MM.1S (cell line): ENCODE data around the gene KIAA1217.

Experiments
- DNase-seq: peaks from one replicate; pipeline ENCODE4 v3.0.0-alpha.2; 2015
- H2AFZ ChIP-seq: fragments of 300-600 bp; sonication (generic); 2 replicates; pipeline ENCODE4 v1.6.0; 2016; ENCODE audit warnings: antibody characterized with exemption, low read length
- H3F3A ChIP-seq: fragments of 300-600 bp; sonication (generic); 2 replicates; pipeline ENCODE4 v1.6.1; 2016; ENCODE audit warnings: mild to moderate bottlenecking, antibody characterized with exemption, low read length, moderate library complexity, mixed read lengths; ENCODE audit not compliant: insufficient read depth
- H3K27ac ChIP-seq: fragments of 300-600 bp; sonication (generic); 2 replicates; pipeline ENCODE4 v1.5.1; 2016; ENCODE audit warnings: mild to moderate bottlenecking, low read length
- H3K27me3 ChIP-seq: fragments of 300-600 bp; sonication (generic); replicated peaks from 2 replicates; pipeline ENCODE4 v1.6.0; 2016; ENCODE audit warnings: low read length; ENCODE audit not compliant: insufficient read depth
- H3K36me3 ChIP-seq: fragments of 300-600 bp; sonication (generic); replicated peaks from 2 replicates; pipeline ENCODE4 v1.6.1; 2016; ENCODE audit warnings: mild to moderate bottlenecking, low read length, mixed read lengths; ENCODE audit not compliant: insufficient read depth
- H3K4me1 ChIP-seq: fragments of 300-600 bp; sonication (generic); 2 replicates; pipeline ENCODE4 v1.6.1; 2016; ENCODE audit warnings: low read length, mixed read lengths
- H3K4me2 ChIP-seq: fragments of 300-600 bp; sonication (generic); 2 replicates; pipeline ENCODE4 v1.6.0; 2016; ENCODE audit warnings: low read depth, low read length
- H3K4me3 ChIP-seq: fragments of 300-600 bp; sonication (generic); 2 replicates; pipeline ENCODE4 v1.5.1; 2016; ENCODE audit warnings: low read length, mixed read lengths
- H3K79me2 ChIP-seq: fragments of 300-600 bp; sonication (generic); 2 replicates; pipeline ENCODE4 v1.6.1; 2016; ENCODE audit warnings: mixed run types, low read length, mixed read lengths
- H3K9ac ChIP-seq: fragments of 300-600 bp; sonication (generic); 2 replicates; pipeline ENCODE4 v1.6.1; 2016; ENCODE audit warnings: low read length, mixed read lengths
- H3K9me2 ChIP-seq: fragments of 300-600 bp; sonication (generic); replicated peaks from 2 replicates; pipeline ENCODE4 v1.6.1; 2016; ENCODE audit warnings: mild to moderate bottlenecking, low read length, mixed read lengths; ENCODE audit not compliant: insufficient read depth
- H3K9me3 ChIP-seq: fragments of 300-600 bp; sonication (generic); replicated peaks from 2 replicates; pipeline ENCODE4 v1.6.1; 2016; ENCODE audit warnings: mild to moderate bottlenecking, low read length, mixed read lengths; ENCODE audit not compliant: insufficient read depth
- H4K20me1 ChIP-seq: fragments of 300-600 bp; sonication (generic); 2 replicates; pipeline ENCODE4 v1.6.1; 2016; ENCODE audit warnings: mild to moderate bottlenecking, low read length, moderate library complexity, mixed read lengths; ENCODE audit not compliant: insufficient read depth
- CTCF ChIP-seq: fragments of 300-600 bp; sonication (generic); IDR thresholded peaks from 2 replicates; pipeline ENCODE4 v1.5.1; 2016; ENCODE audit warnings: antibody characterized with exemption, low read length, mixed read lengths
- EZH2 ChIP-seq: fragments of 300-600 bp; sonication (generic); optimal IDR thresholded peaks from 2 replicates; pipeline ENCODE3; 2017; ENCODE audit warnings: low read depth, mild to moderate bottlenecking, antibody characterized with exemption, low read length, mixed read lengths
- EZH2phosphoT487 ChIP-seq: fragments of 300-600 bp; sonication (generic); IDR thresholded peaks from 2 replicates; pipeline ENCODE4 v1.6.1; 2018; ENCODE audit warnings: antibody characterized with exemption, low read length

KIAA1217 gene

GRCh38 chr10:24405635-24406034 lies 196.7 kb downstream of the KIAA1217 start:
- Histone ChIP-seq H3K27me3 (no peaks in the 10 kb centered on the region), H3K4me2 (no peak overlapping the region), H3K9me2 (no peaks in the 10 kb centered on the region), H3K4me1 (no peaks in the 10 kb centered on the region), H3K27ac (no peak overlapping the region), H2AFZ (no peak overlapping the region), H3K36me3 (no peaks in the 10 kb centered on the region), H3K9ac (no peak overlapping the region), H4K20me1 (no peaks in the 10 kb centered on the region), H3K9me3 (no peaks in the 10 kb centered on the region), H3K4me3 (no peak overlapping the region), H3F3A (no peaks in the 10 kb centered on the region), H3K79me2 (no peaks in the 10 kb centered on the region)
- no peak for DNase-seq
- no peak for TF ChIP-seq EZH2phosphoT487
- no peak for TF ChIP-seq EZH2
- TF ChIP-seq CTCF = no peak

GRCh38 chr10:24406809-24407483 lies 198.0 kb downstream of the KIAA1217 start:
- Histone ChIP-seq H3K9me3 (no peaks in the 10 kb centered on the region), H2AFZ (no peak overlapping the region), H3K9me2 (no peaks in the 10 kb centered on the region), H3K36me3 (no peaks in the 10 kb centered on the region), H3K9ac (no peak overlapping the region), H3F3A (no peaks in the 10 kb centered on the region), H3K4me2 (no peak overlapping the region), H3K4me1 (no peaks in the 10 kb centered on the region), H3K79me2 (no peaks in the 10 kb centered on the region), H3K27me3 (no peaks in the 10 kb centered on the region), H4K20me1 (no peaks in the 10 kb centered on the region), H3K27ac (no peak overlapping the region), H3K4me3 (no peak overlapping the region)
- DNase-seq = no peak
- TF ChIP-seq CTCF (no peak), EZH2 (no peak), EZH2phosphoT487 (no peak)

DNA sequence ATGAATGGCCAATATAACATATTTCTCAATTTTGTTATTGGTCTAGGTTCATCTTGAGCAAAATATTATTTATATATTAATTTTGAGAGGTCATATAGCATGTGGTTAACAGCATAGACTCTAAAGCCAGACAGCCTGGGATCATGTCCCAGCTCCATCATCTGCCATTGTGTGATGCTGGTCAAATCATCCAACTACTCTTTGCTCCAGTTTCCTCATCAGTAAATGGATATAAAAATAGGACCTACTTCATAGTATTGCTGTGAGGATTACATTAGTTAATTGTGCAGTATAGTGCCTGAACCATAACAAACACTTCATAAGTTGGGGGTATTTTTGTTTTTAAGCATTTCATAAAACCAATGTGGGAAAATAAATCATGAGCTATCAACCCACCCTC lies 199.0 kb downstream of the KIAA1217 start:
- H2AFZ ChIP-seq = no peak overlapping the region

More for the DNA sequence above, 199.0 kb downstream of the KIAA1217 start:
- TF ChIP-seq EZH2phosphoT487 (no peak), EZH2 (no peak), CTCF (no peak)
- Histone ChIP-seq H3K4me1 (no peaks in the 10 kb centered on the region), H3K27ac (no peak overlapping the region), H3K27me3 (no peaks in the 10 kb centered on the region), H3K36me3 (no peaks in the 10 kb centered on the region), H4K20me1 (no peaks in the 10 kb centered on the region), H3K9me2 (no peaks in the 10 kb centered on the region), H3K9ac (no peak overlapping the region), H3K4me3 (no peak overlapping the region), H3K79me2 (no peaks in the 10 kb centered on the region), H3F3A (no peaks in the 10 kb centered on the region), H3K4me2 (no peak overlapping the region), H3K9me3 (no peaks in the 10 kb centered on the region)
- no peak for DNase-seq
